SHP77 treated with DMSO at 0.1 percent for 48 hours (cell line): ENCODE measurements around the gene RNFT2.

Experiments
- DNase-seq: peaks from one replicate; lab custom pipeline; 2025; lab: John Stamatoyannopoulos, UW

Gene RNFT2

GRCh38 chr12:116879509-116880212, 141.5 kb downstream of the RNFT2 start:
- DNase-seq: no peak

GRCh38 chr12:116880213-116880816, 142.2 kb downstream of the RNFT2 start:
- DNase-seq: no peak

GRCh38 chr12:116880817-116881324, 142.8 kb downstream of the RNFT2 start:
- DNase-seq: no peak

- DNase-seq: no peak
Observed at GRCh38 chr12:116881325-116881876, 143.3 kb downstream of the RNFT2 start, which contains the start of gene HRK. TSS of gene HRK (minus strand) at chr12:116881441. CDS start at chr12:116881307, 134 bp downstream.

- DNase-seq: no peak
Observed at GRCh38 chr12:116881877-116882507, 143.9 kb downstream of the RNFT2 start.

- DNase-seq: peak; percentile 40
Observed at GRCh38 chr12:116882742-116883141, 144.6 kb downstream of the RNFT2 start.

- DNase-seq: no peak
Observed at GRCh38 chr12:116884871-116885270, 146.8 kb downstream of the RNFT2 start.

GRCh38 chr12:116885491-116885890, 147.4 kb downstream of the RNFT2 start:
- no peak for DNase-seq

- no peak for DNase-seq
Observed at GRCh38 chr12:116887244-116887643, 149.1 kb downstream of the RNFT2 start.

GRCh38 chr12:116887897-116888296, 149.8 kb downstream of the RNFT2 start:
- DNase-seq: no peak

GRCh38 chr12:116890330-116890729, 152.2 kb downstream of the RNFT2 start:
- DNase-seq: no peak

- DNase-seq: no peak
Observed at GRCh38 chr12:116891019-116891418, 152.9 kb downstream of the RNFT2 start.

GRCh38 chr12:116892349-116893140, 154.4 kb downstream of the RNFT2 start:
- no peak for DNase-seq

- DNase-seq: no peak
Observed at GRCh38 chr12:116894913-116895312, 156.8 kb downstream of the RNFT2 start.

GRCh38 chr12:116896411-116896924, 158.4 kb downstream of the RNFT2 start:
- no peak for DNase-seq

- DNase-seq: no peak
Observed at GRCh38 chr12:116897476-116897875, 159.4 kb downstream of the RNFT2 start.

GRCh38 chr12:116898669-116899068, 160.6 kb downstream of the RNFT2 start:
- DNase-seq: no peak

- DNase-seq: no peak
Observed at GRCh38 chr12:116901612-116902011, 163.5 kb downstream of the RNFT2 start.
